ENCODE results near the gene C1QL4. TPM values are rescaled to one million over a fixed set of nuclear protein-coding genes. Genes with fewer than 3 reads are reported as not detected.
A peak's percentile ranks its signal among the peaks of the same experiment; 100 is the strongest.
"Not testable (repeated sequence)": the region's sequence is repeated elsewhere in the genome, so short reads cannot be mapped to it uniquely, and the experiment has no call there.

The C1QL4 gene
- polyA plus RNA-seq, 1 donor = 1.2 TPM

DNA sequence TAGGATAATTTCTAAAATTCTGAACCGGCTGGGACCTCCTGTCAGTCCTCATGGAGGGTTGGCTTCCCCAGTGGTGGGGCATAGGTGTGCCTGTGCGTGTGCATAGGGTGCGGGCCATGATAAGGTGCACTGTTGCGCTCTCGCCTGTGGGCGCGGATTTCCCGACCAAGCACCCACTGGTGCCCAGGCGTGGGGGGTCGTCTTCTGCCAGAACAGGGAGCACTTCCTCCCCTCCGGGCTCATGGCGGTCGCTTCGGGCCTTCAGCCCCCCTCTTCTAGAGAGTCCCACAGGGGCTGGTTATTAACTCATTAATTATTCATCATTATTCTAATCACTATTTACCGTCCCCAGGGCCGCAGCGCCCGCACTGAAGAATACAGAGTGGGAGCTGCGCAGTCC lies 2.8 kb downstream of the C1QL4 start:
- no peak for DNase-seq

DNA sequence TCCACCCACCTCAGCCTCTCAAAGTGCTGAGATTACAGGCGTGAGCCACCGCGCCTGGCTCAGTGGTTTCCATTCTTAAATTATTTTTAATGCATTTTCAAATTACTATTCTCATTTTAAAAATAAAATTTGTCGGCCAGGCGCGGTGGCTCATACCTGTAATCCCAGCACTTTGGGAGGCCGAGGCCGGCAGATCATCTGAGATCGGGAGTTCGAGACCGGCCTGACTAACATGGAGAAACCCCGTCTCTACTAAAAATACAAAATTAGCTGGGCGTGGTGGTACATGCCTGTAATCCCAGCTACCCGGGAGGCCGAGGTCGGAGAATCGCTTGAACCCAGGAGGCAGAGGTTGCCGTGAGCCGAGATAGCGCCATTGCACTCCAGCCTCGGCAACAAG lies 3.2 kb downstream of the C1QL4 start:
- DNase-seq = not testable (repeated sequence)

DNA sequence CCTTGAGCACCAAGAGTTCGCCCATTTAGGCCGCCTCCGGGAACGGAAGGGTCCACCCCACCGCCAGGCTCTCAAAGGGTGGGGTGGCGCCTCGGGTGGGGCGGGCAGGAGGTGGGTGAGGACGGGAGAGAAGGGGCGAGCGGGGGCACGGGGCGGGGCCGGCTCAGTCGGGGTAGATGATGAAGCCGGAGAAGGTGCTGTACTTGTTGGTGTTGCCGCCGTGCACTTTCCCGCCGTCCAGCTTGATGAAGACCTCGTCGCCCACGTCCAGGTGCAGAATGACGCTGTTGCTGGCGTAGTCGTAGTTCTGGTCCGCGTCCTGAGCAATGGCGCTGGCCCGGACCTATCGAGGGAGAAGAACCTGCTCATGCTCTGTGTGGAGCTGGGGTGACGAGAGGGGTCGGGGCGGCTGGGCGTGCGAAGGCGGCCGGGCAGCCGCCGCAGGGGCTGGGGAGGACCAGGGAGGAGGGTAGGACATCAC lies 4.1 kb downstream of the C1QL4 start:
- no peak for DNase-seq

DNA sequence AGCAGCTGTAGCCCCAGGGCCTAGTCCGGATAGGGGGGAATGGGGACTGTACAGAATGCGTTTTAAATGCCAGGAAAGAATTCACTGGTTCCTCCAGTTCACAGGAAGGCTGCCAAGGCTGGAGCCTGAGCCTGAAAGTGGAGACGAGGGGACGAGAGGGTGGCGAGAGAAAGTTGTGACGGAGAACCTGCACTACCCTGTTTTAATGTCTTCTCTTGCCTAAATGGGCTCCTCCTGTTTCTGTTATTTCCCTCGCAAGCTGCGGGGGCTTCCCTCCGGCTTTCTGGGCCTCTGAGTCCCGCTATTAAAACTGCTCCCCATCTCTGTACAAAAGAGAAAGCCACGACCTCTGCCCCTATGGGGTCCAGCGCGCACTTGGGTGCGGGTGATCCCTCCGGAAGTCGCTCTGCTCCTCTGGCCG lies 4.5 kb downstream of the C1QL4 start:
- DNase-seq = no peak

DNA sequence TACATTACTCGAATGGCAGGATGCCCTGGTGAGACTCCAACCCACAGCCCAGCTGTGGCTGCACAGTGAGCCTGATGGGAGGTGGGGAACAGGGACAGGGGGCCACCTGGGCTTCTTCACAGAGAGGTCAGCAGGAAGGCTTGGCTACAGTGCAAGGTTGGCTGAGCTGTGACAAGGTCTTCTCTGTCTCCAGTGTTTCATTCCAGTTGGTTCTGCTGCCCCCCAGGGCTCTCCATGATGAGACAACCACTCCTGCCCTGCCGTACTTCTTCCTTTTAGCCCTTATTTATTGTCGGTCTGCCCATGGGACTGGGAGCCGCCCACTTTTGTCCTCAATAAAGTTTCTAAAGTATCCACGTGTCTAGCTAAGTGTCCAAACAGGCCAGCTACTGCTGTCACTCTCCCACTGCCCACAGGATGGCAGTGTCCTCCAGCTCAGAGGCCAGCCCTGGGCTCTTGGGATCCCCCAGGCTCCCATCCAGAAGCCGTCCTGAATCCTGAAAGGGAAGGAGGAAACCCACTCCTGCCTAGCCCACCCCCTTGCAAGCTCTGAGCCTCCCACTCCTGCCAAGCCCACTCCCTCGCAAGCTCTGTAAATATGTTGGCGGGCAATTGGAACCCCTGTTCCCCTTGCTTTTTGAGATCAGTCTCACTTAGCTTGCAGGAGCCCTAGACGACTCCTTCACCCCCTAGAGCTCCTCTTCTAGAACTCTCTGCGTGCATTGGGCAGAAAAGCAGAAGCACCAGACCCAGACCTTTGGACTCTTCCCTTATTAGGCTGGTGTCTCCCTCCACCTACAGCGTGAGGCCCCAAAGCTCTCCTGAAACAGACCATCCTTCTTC lies 5.4 kb downstream of the C1QL4 start:
- DNase-seq = peak; percentile 77

DNA sequence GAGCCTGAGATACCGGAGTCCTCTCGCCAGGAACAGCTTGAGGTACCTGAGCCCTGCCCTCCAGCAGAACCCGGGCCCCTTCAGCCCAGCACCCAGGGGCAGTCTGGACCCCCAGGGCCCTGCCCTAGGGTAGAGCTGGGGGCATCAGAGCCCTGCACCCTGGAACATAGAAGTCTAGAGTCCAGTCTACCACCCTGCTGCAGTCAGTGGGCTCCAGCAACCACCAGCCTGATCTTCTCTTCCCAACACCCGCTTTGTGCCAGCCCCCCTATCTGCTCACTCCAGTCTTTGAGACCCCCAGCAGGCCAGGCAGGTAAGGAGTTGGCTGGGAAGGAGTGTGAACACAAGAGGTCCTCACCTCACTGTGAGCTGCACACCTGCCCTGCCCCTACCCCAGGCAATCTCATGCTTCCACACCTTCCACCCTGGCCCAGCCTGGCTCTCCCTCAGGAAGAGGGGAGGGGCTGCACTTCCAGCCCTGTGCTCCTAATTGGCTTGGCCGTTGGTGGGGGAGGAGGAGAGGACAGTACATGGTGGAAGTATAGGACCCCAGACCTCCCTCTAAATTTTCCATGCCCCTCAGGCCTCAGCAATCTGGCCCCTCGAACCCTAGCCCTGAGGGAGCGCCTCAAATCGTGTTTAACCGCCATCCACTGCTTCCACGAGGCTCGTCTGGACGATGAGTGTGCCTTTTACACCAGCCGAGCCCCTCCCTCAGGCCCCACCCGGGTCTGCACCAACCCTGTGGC lies 6.2 kb downstream of the C1QL4 start:
- no peak for DNase-seq

DNA sequence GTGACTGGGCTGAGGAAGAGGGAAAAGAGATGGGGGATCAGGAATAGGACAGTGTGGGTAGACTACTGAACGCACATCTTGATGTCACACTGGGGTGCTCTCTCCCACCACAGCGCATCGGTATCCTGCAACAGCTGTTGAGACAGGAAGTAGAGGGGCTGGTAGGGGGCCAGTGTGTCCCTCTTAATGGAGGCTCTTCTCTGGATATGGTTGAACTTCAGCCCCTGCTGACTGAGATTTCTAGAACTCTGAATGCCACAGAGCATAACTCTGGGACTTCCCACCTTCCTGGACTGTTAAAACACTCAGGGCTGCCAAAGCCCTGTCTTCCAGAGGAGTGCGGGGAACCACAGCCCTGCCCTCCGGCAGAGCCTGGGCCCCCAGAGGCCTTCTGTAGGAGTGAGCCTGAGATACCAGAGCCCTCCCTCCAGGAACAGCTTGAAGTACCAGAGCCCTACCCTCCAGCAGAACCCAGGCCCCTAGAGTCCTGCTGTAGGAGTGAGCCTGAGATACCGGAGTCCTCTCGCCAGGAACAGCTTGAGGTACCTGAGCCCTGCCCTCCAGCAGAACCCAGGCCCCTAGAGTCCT lies 6.9 kb downstream of the C1QL4 start:
- no peak for DNase-seq

DNA sequence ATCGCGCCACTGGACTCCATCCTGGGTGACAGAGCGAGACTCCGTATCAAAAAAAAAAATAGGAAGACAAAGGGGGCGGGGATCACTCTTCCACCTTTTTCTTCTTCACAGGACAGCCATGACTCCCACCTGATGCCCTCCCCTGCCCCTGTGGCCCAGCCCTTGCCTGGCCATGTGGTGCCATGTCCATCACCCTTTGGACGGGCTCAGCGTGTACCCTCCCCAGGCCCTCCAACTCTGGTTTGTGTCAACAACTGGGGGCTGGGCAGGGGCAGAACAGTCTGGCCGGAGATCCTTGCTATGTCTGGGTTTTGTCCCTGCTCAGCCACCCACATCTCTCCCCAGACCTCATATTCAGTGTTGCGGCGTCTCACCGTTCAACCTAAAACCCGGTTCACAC lies 8.2 kb downstream of the C1QL4 start:
- no peak for DNase-seq

DNA sequence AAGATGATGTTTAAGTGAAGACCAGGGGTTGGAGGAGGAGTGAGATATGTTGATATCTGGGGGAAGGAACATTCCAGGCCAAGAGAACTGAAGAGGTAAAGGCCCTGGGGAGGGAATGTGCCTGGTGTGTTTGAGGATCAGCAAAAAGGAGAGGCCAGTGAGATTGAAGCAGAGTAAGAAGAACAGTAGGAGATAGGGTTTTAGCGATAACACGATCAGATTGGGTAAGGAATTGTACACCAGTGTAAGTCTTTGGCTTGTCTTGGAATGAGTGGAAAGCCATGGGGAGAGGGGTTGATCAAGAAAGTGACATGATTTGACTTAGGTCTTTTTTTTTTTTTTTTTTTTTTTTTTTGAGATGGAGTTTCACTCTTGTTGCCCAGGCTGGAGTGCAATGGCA lies 9.1 kb downstream of the C1QL4 start:
- DNase-seq = no peak

DNA sequence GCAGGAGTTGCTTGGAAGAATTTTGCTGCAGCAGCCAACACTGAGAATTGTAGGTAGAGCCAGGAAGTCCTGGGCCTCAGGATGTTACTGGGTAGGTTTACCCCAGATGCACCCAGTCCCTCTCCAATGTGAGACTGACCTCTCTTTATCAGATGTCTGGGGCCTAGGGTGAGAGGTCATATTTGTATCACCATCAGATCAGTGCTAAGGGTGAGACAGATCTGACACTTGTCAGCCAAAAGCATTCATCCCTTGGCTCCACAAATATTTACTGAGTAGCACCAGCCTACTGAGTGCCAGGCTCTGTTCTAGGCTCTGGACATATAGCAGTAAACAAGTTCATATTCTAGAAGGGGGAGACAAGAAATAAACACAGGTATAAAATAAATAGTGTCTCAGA lies 9.6 kb downstream of the C1QL4 start:
- DNase-seq = no peak

DNA sequence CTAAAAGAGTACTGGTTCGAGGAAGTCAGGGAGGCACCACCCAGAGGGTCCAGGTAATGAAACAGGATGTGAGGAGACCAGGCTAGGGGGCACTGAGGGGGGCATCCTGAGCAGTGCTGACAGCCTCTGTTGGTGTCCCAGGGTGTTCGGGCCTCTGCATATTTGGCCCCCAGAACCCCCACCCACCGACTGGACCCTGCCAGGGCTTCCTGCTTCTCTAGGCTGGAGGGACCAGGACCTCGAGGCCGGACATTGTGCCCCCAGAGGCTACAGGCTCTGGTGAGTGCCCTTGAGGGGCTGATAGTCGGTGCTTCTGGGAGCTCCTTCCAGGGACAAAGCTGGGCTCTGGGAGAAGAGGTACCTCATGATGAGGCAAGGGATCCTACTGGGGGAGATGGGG lies 11.4 kb downstream of the C1QL4 start:
- DNase-seq = no peak

DNA sequence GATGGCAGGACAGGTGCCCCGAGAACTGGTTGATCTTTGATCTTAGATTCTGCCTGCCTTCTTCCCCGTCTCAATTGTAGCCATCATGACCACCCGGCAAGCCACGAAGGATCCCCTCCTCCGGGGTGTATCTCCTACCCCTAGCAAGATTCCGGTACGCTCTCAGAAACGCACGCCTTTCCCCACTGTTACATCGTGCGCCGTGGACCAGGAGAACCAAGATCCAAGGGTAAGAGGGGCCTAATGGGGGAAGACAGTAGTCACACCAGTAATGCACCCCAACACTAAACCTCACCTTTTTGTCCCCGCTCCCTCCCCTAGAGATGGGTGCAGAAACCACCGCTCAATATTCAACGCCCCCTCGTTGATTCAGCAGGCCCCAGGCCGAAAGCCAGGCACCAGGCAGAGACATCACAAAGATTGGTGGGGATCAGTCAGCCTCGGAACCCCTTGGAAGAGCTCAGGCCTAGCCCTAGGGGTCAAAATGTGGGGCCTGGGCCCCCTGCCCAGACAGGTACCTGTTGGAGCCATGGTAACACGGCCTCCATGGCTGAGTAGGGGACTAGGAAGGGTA lies 13.4 kb downstream of the C1QL4 start:
- no peak for DNase-seq

DNA sequence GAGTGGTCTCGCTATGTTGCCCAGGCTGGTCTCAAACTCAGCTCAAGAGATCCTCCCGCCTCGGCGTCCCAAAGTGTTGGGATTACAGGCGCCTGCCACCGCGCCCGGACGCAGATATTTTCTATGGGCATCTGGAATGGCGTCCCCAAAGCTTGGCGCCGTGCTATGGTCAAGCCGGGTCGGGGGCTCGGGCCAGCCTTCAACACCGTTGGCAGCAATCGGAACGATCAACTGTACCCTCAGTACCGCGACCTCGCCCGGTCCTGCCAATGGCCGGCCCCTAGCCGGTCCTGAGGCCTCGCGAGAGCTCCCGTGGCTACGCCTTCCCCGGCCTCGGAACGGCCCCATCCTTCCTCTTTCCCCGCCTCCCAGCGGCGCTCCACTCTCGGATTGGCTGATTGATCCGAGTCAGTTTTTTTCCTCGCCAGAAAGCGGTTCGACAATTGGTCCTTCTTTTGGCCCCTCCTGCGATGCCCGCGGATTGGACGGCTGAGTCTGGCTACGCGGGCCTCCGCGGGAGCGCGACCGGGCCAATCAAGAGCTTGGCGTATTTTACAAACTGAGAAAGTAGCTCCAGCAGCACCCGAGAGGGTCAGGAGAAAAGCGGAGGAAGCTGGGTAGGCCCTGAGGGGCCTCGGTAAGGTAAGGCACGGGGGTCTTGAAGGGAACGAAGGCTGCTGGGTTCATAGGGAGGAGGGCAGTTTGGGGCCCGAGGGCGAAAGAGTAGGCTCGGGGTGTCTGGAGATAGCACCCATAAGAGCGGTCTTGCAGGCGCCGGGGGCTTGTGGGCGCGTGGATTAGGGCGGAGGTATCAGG lies 14.1 kb downstream of the C1QL4 start, which contains the start of gene TROAP:
TROAP (plus strand) TSS at position 548 of the 816 bp plus-strand sequence. CDS start 354 bp downstream, outside the sequence.
- peak; percentile 99 for DNase-seq

DNA sequence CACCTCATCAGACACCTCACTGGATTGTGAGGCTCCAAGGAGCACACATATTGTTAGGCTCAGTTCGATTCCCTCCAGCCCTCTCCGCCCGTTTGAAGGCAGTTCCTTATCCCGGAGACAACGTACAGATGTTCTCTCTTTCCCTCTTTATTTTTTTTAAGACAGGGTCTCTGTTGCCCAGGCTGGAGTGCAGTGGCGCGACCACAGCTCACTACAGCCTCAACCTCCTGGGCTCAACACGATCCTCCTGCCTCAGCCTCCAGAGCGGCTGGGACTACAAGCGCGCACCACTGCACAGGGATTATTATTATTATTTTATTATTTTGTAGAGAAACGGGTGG lies 14.7 kb downstream of the C1QL4 start:
- DNase-seq = no peak

DNA sequence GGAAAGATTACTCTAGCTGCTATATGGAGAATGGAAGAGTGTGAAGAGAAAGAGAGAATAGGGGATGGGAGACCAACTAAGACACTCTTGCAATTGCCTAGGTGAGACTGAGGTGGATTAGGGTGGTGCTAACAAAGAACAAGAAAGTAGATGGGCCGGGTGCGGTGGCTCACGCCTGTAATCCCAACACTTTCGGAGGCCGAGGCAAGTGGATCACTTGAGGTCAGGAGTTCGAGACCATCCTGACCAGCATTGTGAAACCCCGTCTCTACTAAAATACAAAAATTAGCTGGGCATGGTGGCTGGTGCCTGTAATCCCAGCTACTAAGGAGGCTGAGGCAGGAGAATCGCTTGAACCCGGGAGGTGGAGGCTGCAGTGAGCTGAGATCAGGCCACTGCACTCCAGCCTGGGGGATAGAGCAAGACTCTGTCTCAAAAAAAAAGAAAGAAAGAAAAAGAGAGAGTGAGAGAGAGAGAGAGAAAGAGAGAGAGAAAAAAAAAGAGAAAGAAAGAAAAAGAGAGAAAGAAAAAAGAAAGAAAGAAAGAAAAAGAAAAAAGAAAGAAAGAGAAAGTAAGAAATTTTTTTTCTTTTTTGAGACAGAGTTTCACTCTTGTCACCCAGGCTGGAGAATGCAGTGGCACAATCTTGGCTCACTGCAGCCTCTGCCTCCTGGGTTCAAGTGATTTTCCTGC lies 16.4 kb downstream of the C1QL4 start:
- not testable (repeated sequence) for DNase-seq

DNA sequence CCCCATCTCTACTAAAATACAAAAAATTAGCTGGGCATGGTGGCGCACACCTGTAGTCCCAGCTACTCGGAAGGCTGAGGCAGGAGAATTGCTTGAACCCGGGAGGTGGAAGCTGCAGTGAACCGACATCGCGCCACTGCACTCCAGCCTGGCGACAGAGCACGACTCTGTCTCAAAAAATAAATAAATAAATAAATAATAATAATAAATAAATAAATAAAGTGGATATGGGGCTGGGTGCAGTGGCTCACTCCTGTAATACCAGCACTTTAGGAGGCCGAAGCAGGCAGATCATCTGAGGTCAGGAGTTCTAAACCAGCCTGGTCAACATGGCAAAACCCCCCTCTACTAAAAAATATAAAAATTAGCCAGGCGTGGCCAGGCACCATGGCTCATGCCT lies 19.9 kb downstream of the C1QL4 start:
- DNase-seq = not testable (repeated sequence)

DNA sequence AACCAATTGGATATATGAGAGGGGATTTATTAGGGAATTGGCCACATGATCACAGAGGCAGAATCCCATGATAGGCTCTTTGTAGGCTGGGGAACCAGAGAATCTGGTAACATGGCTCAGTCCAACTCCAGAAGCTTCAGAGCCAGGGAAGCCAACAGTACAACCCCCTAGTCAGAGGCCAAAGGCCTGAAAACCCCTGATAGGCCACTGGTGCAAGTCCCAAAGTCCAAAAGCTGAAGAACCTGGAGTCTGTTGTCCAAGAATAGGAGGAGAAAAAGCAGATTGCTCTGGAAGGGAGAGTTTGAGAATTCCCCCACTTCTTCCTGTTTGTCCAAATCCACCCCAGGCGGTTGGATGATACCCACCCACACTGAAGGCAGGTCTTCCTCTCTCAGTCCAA lies 22.2 kb downstream of the C1QL4 start:
- DNase-seq = no peak

DNA sequence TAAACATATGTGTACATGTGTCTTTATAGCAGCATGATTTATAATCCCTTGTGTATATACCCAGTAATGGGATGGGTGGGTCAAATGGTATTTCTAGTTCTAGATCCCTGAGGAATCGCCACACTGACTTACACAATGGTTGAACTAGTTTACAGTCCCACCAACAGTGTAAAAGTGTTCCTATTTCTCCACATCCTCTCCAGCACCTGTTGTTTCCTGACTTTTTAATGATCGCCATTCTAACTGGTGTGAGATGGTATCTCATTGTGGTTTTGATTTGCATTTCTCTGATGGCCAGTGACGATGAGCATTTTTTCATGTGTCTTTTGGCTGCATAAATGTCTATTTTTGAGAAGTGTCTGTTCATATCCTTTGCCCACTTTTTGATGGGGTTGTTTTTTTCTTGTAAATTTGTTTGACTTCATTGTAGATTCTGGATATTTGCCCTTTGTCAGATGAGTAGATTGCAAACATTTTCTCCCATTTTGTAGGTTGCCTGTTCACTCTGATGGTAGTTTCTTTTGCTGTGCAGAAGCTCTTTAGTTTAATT lies 26.5 kb downstream of the C1QL4 start:
- DNase-seq = not testable (repeated sequence)

DNA sequence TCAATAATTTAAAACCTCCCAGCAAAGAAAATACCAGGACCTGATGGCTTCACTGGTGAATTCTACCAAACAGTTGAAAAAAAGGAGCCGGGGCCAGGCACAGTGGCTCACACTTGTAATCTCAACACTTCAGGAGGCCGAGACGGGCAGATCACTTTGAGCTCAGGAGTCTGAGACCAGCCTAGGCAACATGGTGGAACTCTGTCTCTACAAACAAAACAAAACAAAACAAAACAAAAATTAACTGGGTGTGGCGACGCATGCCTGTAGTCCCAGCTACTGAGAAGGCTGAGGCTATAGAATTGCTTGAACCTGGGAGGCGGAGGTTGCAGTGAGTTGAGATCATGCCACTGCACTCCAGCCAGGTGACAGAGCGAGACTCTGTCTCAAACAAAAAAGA lies 27.6 kb downstream of the C1QL4 start:
- no peak for DNase-seq

DNA sequence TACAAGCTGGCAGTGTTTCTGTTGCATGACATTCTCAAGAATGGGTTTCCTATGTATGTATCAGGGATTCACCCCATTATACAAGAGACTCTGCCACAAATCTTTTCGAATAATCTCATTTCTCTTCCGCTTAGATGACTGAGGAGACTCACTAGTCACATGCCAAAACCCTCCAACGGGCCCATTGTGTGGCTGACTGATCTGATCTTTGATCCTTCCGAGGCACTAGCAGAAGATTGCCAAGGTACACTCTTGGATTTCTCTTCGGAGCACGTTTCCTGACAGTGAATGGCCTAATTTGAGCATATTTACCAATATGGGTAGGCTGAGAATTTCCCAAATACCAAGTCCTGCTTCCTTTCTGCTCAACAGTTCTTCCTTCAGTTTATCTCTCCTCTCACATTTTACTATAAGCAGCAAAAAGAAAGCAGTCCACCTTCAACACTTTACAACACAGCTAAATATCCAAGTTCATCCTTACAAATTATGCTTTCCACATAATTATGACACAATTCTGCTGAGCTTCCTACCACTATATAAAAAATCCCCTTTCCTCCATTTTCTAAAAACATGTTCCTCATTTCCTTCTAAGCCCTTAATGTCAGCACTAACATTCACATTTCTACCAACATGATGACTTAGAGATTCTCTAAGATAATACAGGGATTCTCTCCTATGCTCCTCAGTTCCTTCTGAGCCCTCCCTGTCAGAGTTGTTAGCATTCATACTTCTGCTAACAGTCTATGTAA lies 31.1 kb downstream of the C1QL4 start:
- no peak for DNase-seq
